GM21367 (cell line): ENCODE results near the gene RPS2.
"Not testable (repeated sequence)": the region's sequence is repeated elsewhere in the genome, so short reads cannot be mapped to it uniquely, and the experiment has no call there.

Experiments used
- ATAC-seq: cut with Tn5 transposase; IDR thresholded peaks from one replicate; pipeline ENCODE4 v1.9.1; 2021; ENCODE audit not compliant: unreplicated experiment

The RPS2 gene

DNA sequence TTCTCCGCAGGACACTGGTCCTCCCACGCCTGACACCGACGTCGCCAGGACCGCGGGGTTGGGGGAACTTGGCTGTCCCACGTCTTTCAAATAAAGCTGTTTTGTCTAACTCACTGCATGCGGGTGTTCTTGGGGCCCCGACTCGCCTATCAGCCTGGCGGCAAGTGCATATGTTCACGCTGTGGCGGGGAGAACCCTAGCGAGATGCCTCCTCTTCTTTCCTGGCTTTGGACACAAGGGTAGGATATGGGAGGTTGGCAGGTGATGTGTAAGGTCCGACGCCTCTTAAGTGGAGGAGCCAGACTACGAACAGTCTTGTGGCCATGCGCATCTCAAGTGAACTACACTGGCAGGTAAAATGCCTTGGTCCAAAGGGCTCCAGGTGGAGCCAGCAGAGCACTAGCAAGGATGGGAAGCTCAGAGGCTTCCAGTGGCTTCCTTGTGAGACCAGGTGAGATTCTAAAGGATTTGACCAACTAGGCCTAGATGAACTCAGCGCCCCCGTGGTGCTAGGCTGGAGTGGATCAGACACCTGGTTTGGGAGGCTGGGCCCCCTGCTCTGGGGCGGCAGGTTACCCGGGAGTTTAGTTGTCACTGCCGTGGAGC lies 873 bp upstream of the RPS2 start:
- ATAC-seq: no peak

DNA sequence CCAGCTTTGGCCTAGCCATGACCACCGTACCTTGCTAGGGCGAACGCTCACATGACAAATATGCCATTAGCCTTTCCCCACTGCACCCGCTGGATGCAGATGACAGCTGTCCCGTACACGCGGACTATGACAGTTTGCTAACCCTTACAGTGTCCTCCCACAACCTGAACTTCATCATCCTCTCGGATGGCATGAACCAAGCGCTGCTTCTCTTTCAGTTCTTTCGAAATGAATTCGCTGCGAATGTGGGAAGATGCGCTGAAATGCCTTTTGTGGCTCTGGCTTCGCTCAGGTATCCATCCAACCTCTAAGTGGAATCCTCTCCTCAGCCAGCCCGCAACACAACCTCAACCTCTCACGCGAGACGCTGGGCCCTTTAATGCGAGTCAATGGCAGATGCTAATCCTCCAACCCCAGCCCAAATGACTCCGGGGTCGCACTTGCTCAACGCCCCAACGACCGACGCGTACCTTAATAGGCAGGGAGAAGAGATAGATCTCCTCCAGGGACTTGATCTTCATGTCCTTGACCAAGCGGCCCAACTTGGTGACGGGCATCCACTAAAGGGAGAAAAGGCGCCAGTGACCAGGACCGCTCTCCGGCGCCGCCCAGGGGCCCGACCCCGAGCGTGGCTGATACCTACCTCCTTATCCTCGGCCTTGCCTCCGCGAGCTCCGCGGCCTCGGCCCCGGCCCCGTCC lies 670 bp downstream of the RPS2 start:
- no peak for ATAC-seq

DNA sequence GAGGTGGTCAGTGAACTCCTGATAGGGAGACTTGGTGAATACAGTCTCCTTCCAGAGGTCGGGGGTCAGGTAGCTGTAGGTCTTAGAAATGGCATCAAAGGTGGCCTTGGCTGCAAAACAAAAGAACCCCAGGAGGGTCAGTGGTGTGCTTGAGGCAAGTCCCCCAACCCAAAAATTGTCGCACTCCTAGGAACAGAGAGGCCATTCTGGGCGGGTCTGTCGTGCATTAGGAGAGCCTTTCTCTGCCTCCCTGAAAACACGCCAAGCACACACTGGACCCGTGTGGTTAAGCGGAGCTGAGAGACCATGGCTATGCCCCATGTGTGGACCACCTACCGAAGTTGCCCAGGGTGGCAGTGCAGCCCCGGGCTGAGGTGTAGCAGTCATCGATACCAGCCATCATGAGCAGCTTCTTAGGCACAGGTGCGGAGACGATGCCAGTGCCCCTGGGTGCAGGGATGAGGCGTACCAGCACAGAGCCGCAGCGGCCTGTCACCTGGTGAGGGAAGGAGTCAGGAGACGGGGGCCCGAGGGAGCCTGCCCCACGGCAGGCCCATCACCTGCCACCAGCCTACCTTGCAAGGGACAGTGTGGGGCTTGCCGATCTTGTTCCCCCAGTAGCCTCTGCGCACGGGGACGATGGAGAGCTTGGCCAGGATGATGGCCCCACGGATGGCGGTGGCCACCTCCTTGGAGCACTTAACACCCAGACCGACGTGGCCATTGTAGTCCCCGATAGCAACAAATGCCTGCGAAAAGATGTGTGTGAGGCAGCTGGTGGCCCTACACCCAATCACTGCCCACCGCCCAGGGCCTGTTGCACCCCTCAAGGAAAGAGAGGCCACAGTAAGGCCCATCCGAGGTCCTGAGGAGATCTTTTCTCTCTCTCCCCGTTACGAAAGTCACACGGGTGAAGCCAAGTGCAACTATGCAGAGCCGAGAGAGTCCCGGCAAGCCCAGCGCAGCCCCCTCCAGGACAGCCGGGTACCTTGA lies 2.2 kb downstream of the RPS2 start:
- ATAC-seq: not testable (repeated sequence)

- no peak for ATAC-seq
Measured at GRCh38 chr16:1961651-1962067, 3.0 kb downstream of the RPS2 start.

DNA sequence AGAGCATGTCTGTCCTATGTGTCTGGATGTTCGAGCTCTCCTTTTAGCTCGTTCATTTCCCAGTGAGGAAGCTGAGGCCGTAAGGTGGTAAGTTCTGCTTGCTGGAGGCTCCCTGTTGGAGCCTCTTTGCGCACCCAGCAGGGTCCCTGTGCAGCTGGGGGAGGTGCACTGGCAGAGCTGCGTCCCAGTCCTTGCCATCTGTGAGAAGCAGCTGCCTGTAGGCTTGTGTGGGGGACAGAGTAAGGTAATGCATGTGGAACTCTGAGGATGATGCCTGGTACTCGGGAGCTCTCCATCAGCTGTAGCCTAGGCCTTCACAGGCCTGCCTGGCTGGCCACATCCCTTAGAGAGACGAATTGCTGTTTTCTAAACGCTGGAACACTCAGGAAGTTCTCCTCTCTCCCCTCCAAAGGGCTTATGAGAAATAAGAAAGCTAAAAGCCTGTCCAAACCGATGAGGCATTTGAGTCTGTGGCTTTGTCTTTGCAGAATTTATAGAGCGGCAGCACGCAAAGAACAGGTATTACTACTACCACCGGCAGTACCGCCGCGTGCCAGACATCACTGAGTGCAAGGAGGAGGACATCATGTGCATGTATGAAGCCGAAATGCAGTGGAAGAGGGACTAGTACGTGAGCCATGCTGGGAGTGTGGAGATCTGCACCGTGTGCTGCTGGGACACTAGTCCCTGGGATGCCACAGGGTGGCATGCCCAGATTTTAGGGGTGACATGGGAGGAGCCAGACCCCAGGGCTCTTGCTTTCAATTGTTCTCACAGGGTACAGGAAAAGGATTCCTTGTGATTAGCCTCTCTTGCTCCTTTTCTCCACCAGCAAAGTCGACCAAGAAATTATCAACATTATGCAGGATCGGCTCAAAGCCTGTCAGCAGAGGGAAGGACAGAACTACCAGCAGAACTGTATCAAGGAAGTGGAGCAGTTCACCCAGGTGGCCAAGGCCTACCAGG lies 3.7 kb downstream of the RPS2 start:
- ATAC-seq: no peak

- ATAC-seq: peak; percentile 52
Measured at GRCh38 chr16:1959269-1960039, 5.2 kb downstream of the RPS2 start, which contains the start of gene NDUFB10. Gene NDUFB10 (plus strand): TSS chr16:1959538. CDS start chr16:1959625, 87 bp downstream.

- ATAC-seq: no peak
Measured at GRCh38 chr16:1958715-1959268, 5.8 kb downstream of the RPS2 start.

GRCh38 chr16:1958143-1958491 lies 6.5 kb downstream of the RPS2 start:
- ATAC-seq: not testable (repeated sequence)

- ATAC-seq: not testable (repeated sequence)
Measured at GRCh38 chr16:1957434-1958142, 7.0 kb downstream of the RPS2 start.

- no peak for ATAC-seq
Measured at GRCh38 chr16:1953734-1954133, 10.9 kb downstream of the RPS2 start.

DNA sequence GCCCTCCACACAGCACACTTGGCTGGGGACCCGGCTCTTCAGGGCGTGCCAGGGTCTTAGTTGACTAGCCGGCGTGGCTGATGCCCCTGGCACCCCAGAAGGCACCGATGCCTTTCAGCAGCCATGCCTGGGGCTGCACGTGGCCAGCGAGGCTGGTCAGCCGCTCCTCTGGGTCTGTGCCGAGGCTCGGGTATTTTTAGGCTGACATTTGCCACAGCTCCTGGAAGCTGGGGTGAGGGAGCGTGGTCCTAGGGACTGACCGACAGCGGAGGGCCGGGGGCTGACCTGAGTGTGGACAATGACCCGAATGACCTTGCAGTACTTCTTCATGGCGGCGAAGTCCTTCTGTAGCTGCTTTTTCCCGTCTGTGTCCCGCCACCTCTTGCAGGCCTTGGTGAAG lies 14.1 kb downstream of the RPS2 start:
- ATAC-seq: no peak

GRCh38 chr16:1950047-1950446 lies 14.6 kb downstream of the RPS2 start:
- ATAC-seq: no peak

GRCh38 chr16:1949507-1949906 lies 15.1 kb downstream of the RPS2 start:
- no peak for ATAC-seq

GRCh38 chr16:1947369-1947670 lies 17.3 kb downstream of the RPS2 start:
- ATAC-seq: no peak

GRCh38 chr16:1946495-1947368 lies 17.9 kb downstream of the RPS2 start:
- no peak for ATAC-seq

GRCh38 chr16:1945559-1946391 lies 18.9 kb downstream of the RPS2 start:
- ATAC-seq: no peak

- no peak for ATAC-seq
Measured at GRCh38 chr16:1944612-1945199, 19.9 kb downstream of the RPS2 start.
